Neural cell (in vitro differentiated cells): ENCODE results near the gene INTS11. TPM values are rescaled to one million over a fixed set of nuclear protein-coding genes. Genes with fewer than 3 reads are reported as not detected.

ENCODE experiments used
- H2AFZ ChIP-seq: fragments of 200-600, 300-800 bp; sonication (generic), shearing (Covaris generic); 2 replicates; pipeline ENCODE4 v1.6.0; 2014; ENCODE audit warnings: low read depth, mild to moderate bottlenecking, antibody characterized with exemption, low read length, moderate library complexity
- H3F3A ChIP-seq: fragments of 200-600 bp; shearing (Covaris generic); 2 replicates; pipeline ENCODE4 v1.6.1; 2016; ENCODE audit warnings: mild to moderate bottlenecking, moderate library complexity, mixed read lengths, antibody characterized with exemption, low read length; ENCODE audit not compliant: insufficient read depth, poor library complexity, severe bottlenecking
- H3K27ac ChIP-seq: fragments of 200-600, 300-800 bp; sonication (generic), shearing (Covaris generic); 2 replicates; pipeline ENCODE4 v1.5.1; 2014; ENCODE audit warnings: mild to moderate bottlenecking, low read length, moderate library complexity
- H3K27me3 ChIP-seq: fragments of 300-800, 200-600 bp; sonication (generic), shearing (Covaris generic); 2 replicates; pipeline ENCODE4 v1.6.0; 2014; ENCODE audit warnings: mild to moderate bottlenecking, low read depth, low read length, moderate library complexity; ENCODE audit not compliant: insufficient read depth
- H3K36me3 ChIP-seq: fragments of 300-800, 200-600 bp; sonication (generic), shearing (Covaris generic); 2 replicates; pipeline ENCODE4 v1.5.1; 2014; ENCODE audit warnings: mild to moderate bottlenecking, antibody characterized with exemption, low read length, moderate library complexity; ENCODE audit not compliant: insufficient read depth
- H3K4me2 ChIP-seq: fragments of 300-800, 200-600 bp; sonication (generic), shearing (Covaris generic); 2 replicates; pipeline ENCODE4 v1.6.0; 2014; ENCODE audit warnings: mild to moderate bottlenecking, low read length
- H3K4me3 ChIP-seq: fragments of 300-800, 200-600 bp; sonication (generic), shearing (Covaris generic); 2 replicates; pipeline ENCODE4 v1.5.1; 2014; ENCODE audit warnings: mild to moderate bottlenecking, low read length, moderate library complexity
- H3K79me2 ChIP-seq: fragments of 200-600 bp; shearing (Covaris generic); replicated peaks from 2 replicates; pipeline ENCODE4 v1.6.0; 2014; ENCODE audit warnings: mild to moderate bottlenecking, low read length, moderate library complexity; ENCODE audit not compliant: insufficient read depth
- H3K9ac ChIP-seq: fragments of 300-800, 200-600 bp; sonication (generic), shearing (Covaris generic); 2 replicates; pipeline ENCODE4 v1.6.1; 2016; ENCODE audit warnings: mild to moderate bottlenecking, low read length, mixed read lengths
- H3K9me2 ChIP-seq: fragments of 200-600 bp; shearing (Covaris generic); 2 replicates; pipeline ENCODE4 v1.6.1; 2016; ENCODE audit warnings: mild to moderate bottlenecking, low read length, mixed read lengths; ENCODE audit not compliant: insufficient read depth
- H3K9me3 ChIP-seq: fragments of 200-600, 300-800 bp; sonication (generic), shearing (Covaris generic); 2 replicates; pipeline ENCODE4 v1.6.1; 2016; ENCODE audit warnings: mild to moderate bottlenecking, mixed run types, low read length, moderate library complexity, mixed read lengths
- H4K20me1 ChIP-seq: fragments of 200-600 bp; shearing (Covaris generic); 2 replicates; pipeline ENCODE4 v1.6.1; 2016; ENCODE audit warnings: mild to moderate bottlenecking, mixed run types; ENCODE audit not compliant: insufficient read depth
- CTCF ChIP-seq: fragments of 450-650 bp; IDR thresholded peaks from 2 replicates; pipeline ENCODE4 v1.5.1; 2014; ENCODE audit warnings: antibody characterized with exemption, mild to moderate bottlenecking, moderate library complexity; ENCODE audit not compliant: poor library complexity, severe bottlenecking
- EP300 ChIP-seq: fragments of 450-650 bp; conservative IDR thresholded peaks from 2 replicates; pipeline ENCODE4 v1.6.1; 2014; ENCODE audit warnings: antibody characterized with exemption, mild to moderate bottlenecking, moderate library complexity; ENCODE audit not compliant: poor library complexity, severe bottlenecking
- EZH2 ChIP-seq: fragments of 200-600, 300-800 bp; shearing (Covaris generic), sonication (generic); IDR thresholded peaks from 2 replicates; pipeline ENCODE4 v1.6.1; 2014; ENCODE audit warnings: antibody characterized with exemption, low read length, borderline replicate concordance, mild to moderate bottlenecking; ENCODE audit not compliant: insufficient read depth, poor library complexity, severe bottlenecking
- MXI1 ChIP-seq: fragments of 450-650 bp; conservative IDR thresholded peaks from 2 replicates; pipeline ENCODE4 v1.6.1; 2014; ENCODE audit warnings: antibody characterized with exemption, mild to moderate bottlenecking; ENCODE audit not compliant: poor library complexity, severe bottlenecking
- POLR2AphosphoS5 ChIP-seq: IDR thresholded peaks from 2 replicates; pipeline ENCODE4 v1.6.1; 2012
- RAD21 ChIP-seq: fragments of 450-650 bp; conservative IDR thresholded peaks from 2 replicates; pipeline ENCODE4 v1.6.1; 2014; ENCODE audit warnings: antibody characterized with exemption, mild to moderate bottlenecking, moderate library complexity
- REST ChIP-seq: IDR thresholded peaks from 2 replicates; pipeline ENCODE4 v1.6.1; 2012; ENCODE audit warnings: borderline replicate concordance
- SMC3 ChIP-seq: fragments of 450-650 bp; conservative IDR thresholded peaks from 2 replicates; pipeline ENCODE4 v1.6.1; 2014; ENCODE audit warnings: antibody characterized with exemption, mild to moderate bottlenecking, moderate library complexity; ENCODE audit not compliant: poor library complexity
- TAF1 ChIP-seq: IDR thresholded peaks from 2 replicates; pipeline ENCODE4 v1.6.1; 2012; ENCODE audit warnings: low read depth
- polyA plus RNA-seq: library from polyadenylated mRNA; depleted of rRNA; stranded (reverse); fragments of >200 nt; gene quantifications from 2 replicates; pipeline ENCODE4 v1.2.3, GENCODE V29; 2014

INTS11 gene
- polyA plus RNA-seq, 1 donor from 2014 or later = 131 TPM

GRCh38 chr1:1274299-1274930, 50.0 kb downstream of the INTS11 start:
- TF ChIP-seq MXI1 = no peak
- TF ChIP-seq EZH2 = no peak
- TF ChIP-seq SMC3 = no peak
- H3K79me2 ChIP-seq = peaks cover 37% of the 10 kb centered on the region
- H3K27me3 ChIP-seq = no peaks in the 10 kb centered on the region
- H3K4me2 ChIP-seq = peak overlapping the region; percentile 43
- H3K4me3 ChIP-seq = peak overlapping the region; percentile 95
- H2AFZ ChIP-seq = peak overlapping the region; percentile 83
- no peaks in the 10 kb centered on the region for H3K9me3 ChIP-seq
- peak overlapping the region; percentile 64 for H3K27ac ChIP-seq
- no peaks in the 10 kb centered on the region for H4K20me1 ChIP-seq
- H3K36me3 ChIP-seq = no peaks in the 10 kb centered on the region
- no peaks in the 10 kb centered on the region for H3F3A ChIP-seq
- H3K9me2 ChIP-seq = no peaks in the 10 kb centered on the region
- peak overlapping the region; percentile 88 for H3K9ac ChIP-seq

GRCh38 chr1:1273512-1274298, 50.8 kb downstream of the INTS11 start, which contains the start of gene UBE2J2:
Gene UBE2J2, minus strand, starts transcription at chr1:1273854. Its CDS starts 5,862 bp downstream, at chr1:1267992.
- Histone ChIP-seq H3K9me3 (no peaks in the 10 kb centered on the region), H3K79me2 (peaks cover 37% of the 10 kb centered on the region), H4K20me1 (no peaks in the 10 kb centered on the region), H3K4me3 (peak within 1 kb of the TSS; percentile 95), H3K27me3 (no peaks in the 10 kb centered on the region), H3K36me3 (no peaks in the 10 kb centered on the region), H3K9ac (peak within 1 kb of the TSS; percentile 88), H3F3A (no peaks in the 10 kb centered on the region), H3K27ac (peak within 1 kb of the TSS; percentile 64), H2AFZ (peak within 1 kb of the TSS; percentile 83), H3K4me2 (peak within 1 kb of the TSS; percentile 98), H3K9me2 (no peaks in the 10 kb centered on the region)
- TF ChIP-seq SMC3 (no peak), EP300 (no peak), MXI1 (peak; percentile 71), POLR2AphosphoS5 (peak; percentile 93), REST (peak; percentile 31), CTCF (peak; percentile 21), RAD21 (no peak), EZH2 (no peak), TAF1 (no peak)
